HG03469 (cell line): ENCODE data around the gene CDKAL1.

Experiments
- ATAC-seq: cut with Tn5 transposase; IDR thresholded peaks from one replicate; pipeline ENCODE4 v1.9.1; 2021; ENCODE audit warnings: mild to moderate bottlenecking, moderate library complexity, moderate number of reproducible peaks; ENCODE audit not compliant: unreplicated experiment

The CDKAL1 gene

DNA sequence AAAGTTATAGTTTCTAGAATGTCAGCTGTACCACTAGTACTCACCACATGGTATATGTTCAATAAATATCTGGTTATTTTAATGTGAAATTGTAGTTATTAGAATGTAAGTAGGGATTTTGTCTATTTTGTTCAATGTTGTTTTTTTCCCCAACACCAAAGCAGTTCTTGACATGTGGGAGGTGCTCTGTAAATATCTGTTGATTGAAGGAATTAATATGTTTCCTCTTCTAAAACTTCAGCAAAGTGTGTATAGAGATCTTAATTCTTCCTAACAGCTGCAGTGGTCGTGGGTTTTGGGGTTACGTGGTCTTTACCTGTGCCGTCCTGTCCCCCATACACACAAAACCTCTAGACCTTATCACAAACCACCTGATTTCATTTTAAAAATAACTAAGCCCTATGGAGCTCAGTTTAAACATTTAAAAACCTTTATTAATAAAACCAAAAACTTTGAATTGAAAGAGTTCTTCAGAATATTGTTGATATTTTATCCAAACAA is 587.4 kb downstream of the CDKAL1 start:
- no peak for ATAC-seq

GRCh38 chr6:21123507-21124436 is 589.5 kb downstream of the CDKAL1 start:
- ATAC-seq, result no peak

DNA sequence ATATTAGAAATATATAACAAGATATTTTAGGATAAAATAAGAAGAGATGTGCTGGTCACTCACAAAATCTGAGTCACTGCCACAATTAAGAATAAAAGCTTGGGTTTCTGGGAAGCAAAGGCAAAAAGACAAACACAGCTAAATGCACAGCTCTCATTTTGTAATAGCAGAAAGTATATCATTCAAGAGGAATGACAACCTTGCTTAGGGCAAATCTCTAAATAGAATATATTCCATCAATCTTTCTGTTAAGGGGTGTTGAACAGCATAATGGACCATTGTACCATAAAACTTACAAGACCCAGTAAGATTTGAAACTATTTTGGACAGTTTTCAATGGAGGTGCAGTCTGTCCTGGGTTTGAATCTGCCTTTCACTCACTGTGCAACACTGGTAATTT is 594.3 kb downstream of the CDKAL1 start:
- no peak for ATAC-seq

DNA sequence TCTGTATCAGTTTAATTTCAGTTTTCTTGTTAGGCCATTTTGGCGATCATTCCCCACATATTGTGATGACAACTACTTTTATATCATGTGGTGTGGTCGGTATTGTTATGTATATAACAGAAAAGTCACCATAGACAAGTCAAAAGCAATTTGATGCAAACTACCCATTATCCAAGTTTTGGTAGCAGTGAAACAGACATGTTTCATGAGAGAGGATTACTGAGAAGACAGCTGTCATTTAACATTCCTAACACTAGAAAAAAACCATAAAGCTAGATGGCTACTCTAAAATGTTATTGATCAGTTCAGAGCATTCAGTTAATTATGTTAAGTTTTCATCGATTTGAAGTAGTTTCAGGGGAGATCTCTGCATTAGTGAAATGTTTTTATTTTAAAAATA is 597.1 kb downstream of the CDKAL1 start:
- ATAC-seq, result no peak

DNA sequence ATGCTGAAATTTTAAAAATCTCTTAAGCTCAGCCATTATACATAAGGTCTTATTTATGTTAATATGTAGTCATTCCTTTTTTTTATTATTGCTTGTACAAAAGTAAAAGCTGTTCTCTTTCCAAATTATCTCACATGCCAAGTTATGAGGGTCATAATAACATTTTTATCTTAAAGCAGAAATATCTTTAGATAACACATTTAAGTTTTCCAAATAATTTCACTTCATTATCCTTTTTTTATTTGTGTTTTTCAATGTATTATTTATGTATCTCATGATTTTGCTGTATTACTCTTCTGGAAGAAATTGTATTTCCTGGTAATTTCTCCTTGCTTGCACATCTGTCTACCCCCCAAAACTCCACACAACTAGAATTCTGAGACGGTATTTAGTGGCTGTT is 598.2 kb downstream of the CDKAL1 start:
- no peak for ATAC-seq

- ATAC-seq, result no peak
Observed at GRCh38 chr6:21132856-21133838, 598.9 kb downstream of the CDKAL1 start.

DNA sequence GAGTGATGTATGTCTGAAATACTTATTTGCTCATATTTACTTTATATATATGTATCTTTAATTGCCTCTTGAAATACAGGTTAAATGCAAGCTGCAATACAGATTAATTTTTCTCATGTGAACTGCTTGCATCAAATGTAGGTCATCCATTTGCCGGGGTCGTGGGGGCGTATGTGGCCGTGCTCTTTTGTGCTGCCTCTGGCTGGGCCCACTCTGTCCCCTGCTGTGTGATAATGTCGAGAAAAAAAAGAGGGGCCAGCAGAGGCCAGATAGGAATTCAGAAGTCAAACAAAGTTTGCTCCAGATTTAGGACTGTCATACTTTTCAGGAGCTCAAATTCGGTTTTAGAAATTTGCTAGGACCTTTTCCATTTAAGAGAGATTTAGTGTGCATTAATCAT is 599.6 kb downstream of the CDKAL1 start:
- no peak for ATAC-seq

- no peak for ATAC-seq
Observed at GRCh38 chr6:21134356-21134755, 600.1 kb downstream of the CDKAL1 start.

- ATAC-seq, result no peak
Observed at GRCh38 chr6:21135484-21136013, 601.3 kb downstream of the CDKAL1 start.

DNA sequence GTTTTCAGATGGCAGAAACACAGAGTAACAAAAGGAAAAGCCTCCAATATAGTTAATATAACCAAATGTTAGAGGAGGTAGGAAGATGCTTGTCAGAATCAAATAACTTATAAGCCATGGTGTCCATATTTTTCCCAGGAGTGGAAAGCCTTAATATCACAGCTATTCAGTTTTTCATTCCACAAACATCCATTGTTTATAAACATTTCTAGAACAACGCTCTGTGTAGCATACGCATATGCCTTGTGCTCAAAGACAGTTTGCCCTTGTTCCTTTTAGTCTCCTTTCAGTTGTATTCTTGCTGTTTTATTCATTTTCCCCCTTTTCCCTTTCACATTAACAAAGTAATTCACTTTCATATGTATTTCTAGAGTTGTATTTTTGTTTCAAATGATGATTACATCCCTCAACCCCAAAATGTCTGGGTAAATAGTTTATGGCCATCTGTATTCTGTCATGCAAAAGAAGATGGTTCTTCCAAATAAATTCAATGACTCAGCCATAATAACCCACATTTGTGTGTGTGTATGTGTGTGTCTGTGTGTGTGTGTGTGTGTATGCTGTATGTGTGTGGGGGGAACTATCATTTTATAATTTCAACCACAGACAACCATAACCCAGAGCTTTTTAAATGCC is 603.6 kb downstream of the CDKAL1 start:
- no peak for ATAC-seq

DNA sequence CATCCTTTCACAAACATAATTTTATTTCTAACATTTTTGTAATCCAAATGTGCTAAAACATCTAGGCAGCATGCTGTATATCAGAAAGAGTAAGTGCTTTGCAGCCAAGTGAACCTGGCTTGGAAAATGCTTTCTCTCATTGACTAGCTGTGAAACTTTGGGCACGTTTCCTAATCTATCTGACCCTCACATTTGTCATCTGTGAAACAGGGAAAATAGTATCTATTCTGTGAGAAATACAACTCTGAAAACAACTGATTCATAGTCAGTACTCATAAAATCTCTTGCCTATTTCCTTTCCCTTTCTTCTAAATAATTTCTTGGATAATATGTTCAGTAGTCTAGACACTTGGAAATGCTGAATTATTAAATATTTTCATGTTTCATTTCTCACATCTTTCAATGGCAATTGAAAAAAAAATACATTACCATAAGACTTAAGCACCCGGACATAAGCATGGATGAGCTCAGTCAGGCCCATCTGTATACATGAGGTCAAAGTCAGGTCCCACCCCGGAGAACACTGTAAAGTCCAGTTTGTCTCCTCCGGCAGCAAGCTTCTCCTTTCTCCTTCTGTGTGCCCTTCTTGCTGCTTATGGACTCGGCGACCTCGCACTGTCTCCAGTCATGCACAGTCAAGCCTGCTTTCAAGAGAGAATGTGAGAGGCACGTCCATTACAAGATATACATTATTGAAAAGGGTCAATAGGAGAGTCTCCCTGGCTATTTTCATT is 604.2 kb downstream of the CDKAL1 start:
- no peak for ATAC-seq

DNA sequence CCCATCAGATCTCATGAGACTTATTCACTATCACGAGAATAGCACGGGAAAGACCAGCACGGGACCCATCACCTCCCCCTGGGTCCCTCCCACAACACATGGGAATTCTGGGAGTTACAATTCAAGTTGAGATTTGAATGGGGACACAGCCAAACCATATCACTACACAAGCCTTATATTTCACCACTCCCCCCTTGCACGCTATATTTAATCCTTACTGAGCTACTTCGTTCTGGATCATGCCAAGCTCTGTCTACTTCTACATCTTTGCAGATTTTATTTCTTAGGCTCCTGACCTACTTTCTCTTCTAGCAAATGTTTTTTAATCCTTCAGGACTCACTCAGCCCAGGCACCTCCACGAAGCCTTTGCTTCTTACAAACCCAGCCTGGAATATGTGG is 606.7 kb downstream of the CDKAL1 start:
- ATAC-seq, result no peak

DNA sequence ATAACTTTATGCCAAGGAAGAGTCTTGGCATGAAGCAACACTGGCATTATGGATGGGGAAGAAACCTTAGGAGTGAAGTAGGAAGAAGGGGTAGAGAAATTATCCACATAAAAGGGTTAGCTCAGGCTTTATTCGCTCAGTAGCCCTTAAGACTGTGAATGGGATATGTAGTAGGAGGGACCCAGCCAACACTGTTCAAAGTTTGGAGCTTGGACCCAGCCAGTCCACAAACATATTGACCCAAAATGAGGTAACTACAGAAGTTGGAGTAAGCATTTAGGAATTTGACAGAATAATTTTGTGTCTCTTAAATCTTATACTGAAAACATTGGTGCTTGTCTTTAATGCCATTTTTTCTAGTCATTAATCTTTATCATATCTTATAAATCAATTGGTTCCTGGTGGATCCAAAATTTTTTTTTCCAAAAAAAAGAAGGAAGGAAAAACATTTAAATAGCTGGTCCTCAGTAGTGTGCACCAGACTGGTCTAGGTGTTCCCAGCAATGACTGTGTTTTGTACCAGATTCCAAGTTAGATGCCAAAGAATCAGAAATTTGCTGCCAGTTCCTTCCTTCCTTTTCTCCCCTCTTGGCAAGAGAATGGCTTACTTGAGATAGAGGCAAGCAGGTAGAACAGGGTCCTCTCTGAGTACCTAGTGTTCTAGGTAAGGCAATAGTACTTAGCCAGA is 607.5 kb downstream of the CDKAL1 start:
- ATAC-seq, result no peak

- ATAC-seq, result no peak
Observed at GRCh38 chr6:21142741-21143140, 608.5 kb downstream of the CDKAL1 start.

GRCh38 chr6:21143645-21144044 is 609.4 kb downstream of the CDKAL1 start:
- no peak for ATAC-seq

DNA sequence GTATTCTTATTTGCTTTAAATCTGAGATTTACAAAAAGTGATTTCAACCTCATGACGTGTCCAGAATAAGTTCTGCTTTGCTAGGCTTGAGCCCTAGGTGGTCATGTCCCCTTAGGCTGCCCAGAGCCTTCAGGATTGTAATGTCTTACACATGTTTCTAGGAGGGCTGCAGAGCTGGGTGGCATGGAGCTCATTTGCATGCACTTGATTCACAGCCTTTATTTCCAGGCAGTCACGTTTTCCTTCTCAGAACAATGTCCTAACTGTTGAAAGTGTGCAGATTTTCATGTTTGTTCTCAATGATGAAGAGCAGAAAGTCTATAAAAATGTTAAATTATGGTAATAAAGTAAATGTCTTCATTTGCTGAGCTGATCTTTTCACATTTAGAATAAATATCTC is 610.7 kb downstream of the CDKAL1 start:
- ATAC-seq, result no peak

- no peak for ATAC-seq
Observed at GRCh38 chr6:21147995-21148394, 613.7 kb downstream of the CDKAL1 start.

DNA sequence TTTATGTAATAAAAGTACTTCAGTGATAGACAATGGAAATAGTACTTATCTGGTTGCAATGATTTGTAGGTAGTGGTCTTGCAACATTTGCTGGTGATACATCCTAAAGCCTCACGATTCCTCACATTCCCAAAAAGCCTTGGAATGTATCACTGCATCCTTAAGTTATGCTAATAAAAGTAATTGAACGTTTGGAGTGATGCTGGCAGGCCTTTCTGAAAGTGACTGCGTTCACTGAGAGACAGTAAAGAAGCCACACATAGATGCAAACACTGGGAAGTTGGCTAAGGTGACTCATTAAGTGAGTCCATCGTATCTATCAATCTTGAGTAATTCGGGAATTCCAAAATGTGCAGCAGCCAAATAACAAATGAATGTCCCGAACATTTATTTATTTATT is 615.2 kb downstream of the CDKAL1 start:
- no peak for ATAC-seq

DNA sequence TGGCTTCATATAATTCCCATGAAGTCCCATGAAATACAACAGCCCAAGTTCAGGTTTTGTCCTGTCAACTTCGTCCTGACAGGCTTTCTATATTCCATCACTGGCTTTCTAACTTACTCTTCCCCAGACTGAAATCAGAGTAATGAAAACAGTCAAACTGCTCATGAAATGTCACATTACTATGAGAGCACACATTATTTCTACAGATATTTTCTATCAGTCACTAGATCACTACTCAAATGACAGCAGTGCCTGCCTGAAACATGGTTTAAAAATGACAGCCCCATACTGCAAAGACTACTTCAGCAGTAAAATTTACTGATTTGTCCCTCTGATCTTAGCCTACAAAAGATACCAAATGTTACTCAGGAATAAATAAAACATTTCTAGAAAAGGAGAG is 616.4 kb downstream of the CDKAL1 start:
- no peak for ATAC-seq
